ENCODE results near the gene LGALS4. TPM values are rescaled to one million over a fixed set of nuclear protein-coding genes. Genes with fewer than 3 reads are reported as not detected.
"Not testable (repeated sequence)": the region's sequence is repeated elsewhere in the genome, so short reads cannot be mapped to it uniquely, and the experiment has no call there.

The LGALS4 gene
- total and polyA plus RNA-seq, 5 donors from 2014 or later: 0.10 to 2.1 TPM; not detected in 3

DNA sequence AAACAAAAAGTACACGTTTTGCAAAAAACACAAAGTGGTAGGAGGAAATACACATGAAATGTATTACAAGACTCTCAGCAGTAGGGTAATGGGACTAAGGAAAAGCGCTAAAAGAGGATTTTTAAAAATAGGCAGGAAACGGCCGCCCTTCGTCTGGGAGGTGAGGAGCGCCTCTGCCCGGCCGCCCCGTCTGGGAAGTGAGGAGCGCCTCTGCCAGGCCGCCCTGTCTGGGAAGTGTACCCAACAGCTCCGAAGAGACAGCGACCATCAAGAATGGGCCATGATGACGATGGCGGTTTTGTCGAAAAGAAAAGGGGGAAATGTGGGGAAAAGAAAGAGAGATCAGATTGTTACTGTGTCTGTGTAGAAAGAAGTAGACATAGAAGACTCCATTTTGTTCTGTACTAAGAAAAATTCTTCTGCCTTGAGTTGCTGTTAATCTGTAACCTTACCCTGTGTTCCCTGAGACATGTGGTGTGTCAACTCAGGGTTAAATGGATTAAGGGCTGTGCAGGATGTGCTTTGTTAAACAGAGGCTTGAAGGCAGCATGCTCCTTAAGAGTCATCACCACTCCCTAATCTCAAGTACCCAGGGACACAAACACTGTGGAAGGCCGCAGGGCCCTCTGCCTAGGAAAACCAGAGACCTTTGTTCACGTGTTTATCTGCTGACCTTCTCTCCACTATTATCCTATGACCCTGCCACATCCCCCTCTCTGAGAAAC is 5.2 kb downstream of the LGALS4 start:
- H3K36me3 ChIP-seq (ENCODE audit: control insufficient read depth, insufficient read depth, low read length); DNase-seq; H3K9me3 Mint-ChIP-seq; H3K27ac ChIP-seq (ENCODE audit: insufficient read depth, low read length, poor library complexity, severe bottlenecking); H3K4me1 ChIP-seq (ENCODE audit: control insufficient read depth, insufficient read depth, low read length, poor library complexity, severe bottlenecking); H3K4me1 Mint-ChIP-seq; H3K9me3 ChIP-seq (ENCODE audit: control insufficient read depth in 2 of 2, low read length in 2 of 2); ATAC-seq (ENCODE audit: low read depth in 2 of 2); H3K4me3 ChIP-seq (ENCODE audit: low read depth, low read length); H3K4me3 Mint-ChIP-seq; H3K27me3 ChIP-seq (ENCODE audit: control insufficient read depth, insufficient read depth, low read length); H3K27me3 Mint-ChIP-seq: not testable (repeated sequence)
- Mint-ChIP-seq H3K27ac (peak overlapping the region in 2 of 3 donors; percentile 17 to 32), H3K36me3 (peaks cover 10% of the 10 kb centered on the region)

DNA sequence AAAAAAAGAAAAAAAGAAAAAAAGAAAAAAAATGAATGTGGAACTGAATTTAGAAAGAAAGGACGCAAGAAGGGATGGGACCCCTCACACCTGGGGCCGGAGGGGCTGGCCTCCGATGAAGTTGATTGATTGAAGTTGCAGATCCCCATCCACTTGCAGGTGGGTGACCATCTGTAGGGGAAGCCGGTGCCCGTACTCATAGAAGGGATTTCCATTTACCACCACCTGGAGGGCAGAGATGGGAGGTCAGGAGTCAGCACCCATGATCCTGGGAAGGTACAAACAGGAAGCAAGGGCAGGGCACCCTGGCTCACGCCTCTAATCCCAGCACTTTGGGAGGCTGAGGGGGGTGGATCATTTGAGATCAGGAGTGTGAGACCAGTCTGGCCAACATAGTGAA is 6.4 kb downstream of the LGALS4 start:
- DNase-seq (no peak), ATAC-seq (ENCODE audit: low read depth in 2 of 2) (no peak)
- H3K36me3 ChIP-seq (ENCODE audit: control insufficient read depth, insufficient read depth, low read length): no peaks in the 10 kb centered on the region
- Mint-ChIP-seq H3K27me3 (no peaks in the 10 kb centered on the region), H3K27ac (no peak overlapping the region), H3K9me3 (no peaks in the 10 kb centered on the region), H3K4me1 (peaks cover 0 to 9% (median 5%) of the 10 kb centered on the region in 4 donors), H3K36me3 (peaks cover 10% of the 10 kb centered on the region), H3K4me3 (no peak overlapping the region)
- H3K27ac ChIP-seq (ENCODE audit: insufficient read depth, low read length, poor library complexity, severe bottlenecking): no peak overlapping the region
- H3K4me1 ChIP-seq (ENCODE audit: control insufficient read depth, insufficient read depth, low read length, poor library complexity, severe bottlenecking): no peaks in the 10 kb centered on the region
- no peaks in the 10 kb centered on the region for H3K9me3 ChIP-seq (ENCODE audit: control insufficient read depth in 2 of 2, low read length in 2 of 2)
- no peaks in the 10 kb centered on the region for H3K27me3 ChIP-seq (ENCODE audit: control insufficient read depth, insufficient read depth, low read length)
- H3K4me3 ChIP-seq (ENCODE audit: low read depth, low read length): no peak overlapping the region

DNA sequence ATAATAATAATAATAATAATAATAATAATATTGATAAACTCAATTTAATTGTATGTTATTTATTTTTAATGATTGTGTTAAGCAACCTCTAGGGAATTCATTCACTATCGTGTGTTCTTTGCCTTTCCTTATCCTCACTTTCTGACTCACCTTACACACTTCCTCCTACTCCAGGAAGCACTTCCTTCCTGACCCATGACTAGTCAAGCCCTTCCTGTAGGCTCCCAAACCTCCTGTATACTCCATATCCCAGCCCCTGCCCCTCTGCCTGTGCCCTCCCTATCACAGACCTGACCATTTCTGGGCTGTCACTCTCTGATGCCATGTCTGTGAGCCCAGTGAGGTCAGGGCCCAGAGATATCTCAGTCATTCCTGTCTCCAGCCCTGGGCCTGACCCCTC is 7.6 kb downstream of the LGALS4 start:
- H3K27ac ChIP-seq (ENCODE audit: insufficient read depth, low read length, poor library complexity, severe bottlenecking): no peak overlapping the region
- no peak for DNase-seq
- no peak overlapping the region for H3K4me3 Mint-ChIP-seq
- H3K9me3 ChIP-seq (ENCODE audit: control insufficient read depth in 2 of 2, low read length in 2 of 2): no peaks in the 10 kb centered on the region
- H3K4me1 ChIP-seq (ENCODE audit: control insufficient read depth, insufficient read depth, low read length, poor library complexity, severe bottlenecking): no peaks in the 10 kb centered on the region
- H3K36me3 Mint-ChIP-seq: peaks cover 10% of the 10 kb centered on the region
- ATAC-seq (ENCODE audit: low read depth in 2 of 2): no peak
- H3K27me3 ChIP-seq (ENCODE audit: control insufficient read depth, insufficient read depth, low read length): no peaks in the 10 kb centered on the region
- no peaks in the 10 kb centered on the region for H3K27me3 Mint-ChIP-seq
- H3K4me1 Mint-ChIP-seq: peaks cover 0 to 9% (median 5%) of the 10 kb centered on the region in 4 donors
- no peaks in the 10 kb centered on the region for H3K36me3 ChIP-seq (ENCODE audit: control insufficient read depth, insufficient read depth, low read length)
- H3K4me3 ChIP-seq (ENCODE audit: low read depth, low read length): no peak overlapping the region
- H3K9me3 Mint-ChIP-seq: no peaks in the 10 kb centered on the region
- peak overlapping the region in 1 of 3 donors; percentile 8 for H3K27ac Mint-ChIP-seq

DNA sequence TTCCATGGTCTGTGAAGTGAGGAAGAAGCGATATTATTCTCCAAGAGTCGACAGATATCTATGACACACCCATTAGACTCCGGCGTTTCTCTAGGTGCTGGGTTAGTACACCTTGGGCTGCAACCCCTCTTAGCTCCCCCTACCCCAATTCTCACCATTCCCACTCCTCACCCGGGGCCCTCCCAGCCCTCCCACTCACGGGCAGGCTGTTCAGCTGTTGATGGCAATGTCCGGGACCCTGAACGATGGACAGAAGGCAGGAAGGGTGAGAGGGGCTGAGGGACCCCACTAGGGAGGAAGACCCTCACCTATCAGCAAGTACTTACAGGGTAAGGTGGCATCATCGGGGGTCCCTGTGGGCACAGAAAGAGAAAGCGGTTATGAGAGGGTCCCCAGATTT is 9.2 kb downstream of the LGALS4 start:
- Histone ChIP-seq H3K36me3 (ENCODE audit: control insufficient read depth, insufficient read depth, low read length) (no peaks in the 10 kb centered on the region), H3K9me3 (ENCODE audit: control insufficient read depth in 2 of 2, low read length in 2 of 2) (no peaks in the 10 kb centered on the region), H3K4me1 (ENCODE audit: control insufficient read depth, insufficient read depth, low read length, poor library complexity, severe bottlenecking) (no peaks in the 10 kb centered on the region), H3K27ac (ENCODE audit: insufficient read depth, low read length, poor library complexity, severe bottlenecking) (no peak overlapping the region), H3K4me3 (ENCODE audit: low read depth, low read length) (no peak overlapping the region), H3K27me3 (ENCODE audit: control insufficient read depth, insufficient read depth, low read length) (no peaks in the 10 kb centered on the region)
- H3K9me3 Mint-ChIP-seq: no peaks in the 10 kb centered on the region
- peaks cover 5% of the 10 kb centered on the region for H3K36me3 Mint-ChIP-seq
- H3K27ac Mint-ChIP-seq: no peak overlapping the region
- no peak for DNase-seq
- peaks cover 0 to 9% (median 5%) of the 10 kb centered on the region in 4 donors for H3K4me1 Mint-ChIP-seq
- no peak overlapping the region for H3K4me3 Mint-ChIP-seq
- H3K27me3 Mint-ChIP-seq: no peaks in the 10 kb centered on the region
- no peak for ATAC-seq (ENCODE audit: low read depth in 2 of 2)

DNA sequence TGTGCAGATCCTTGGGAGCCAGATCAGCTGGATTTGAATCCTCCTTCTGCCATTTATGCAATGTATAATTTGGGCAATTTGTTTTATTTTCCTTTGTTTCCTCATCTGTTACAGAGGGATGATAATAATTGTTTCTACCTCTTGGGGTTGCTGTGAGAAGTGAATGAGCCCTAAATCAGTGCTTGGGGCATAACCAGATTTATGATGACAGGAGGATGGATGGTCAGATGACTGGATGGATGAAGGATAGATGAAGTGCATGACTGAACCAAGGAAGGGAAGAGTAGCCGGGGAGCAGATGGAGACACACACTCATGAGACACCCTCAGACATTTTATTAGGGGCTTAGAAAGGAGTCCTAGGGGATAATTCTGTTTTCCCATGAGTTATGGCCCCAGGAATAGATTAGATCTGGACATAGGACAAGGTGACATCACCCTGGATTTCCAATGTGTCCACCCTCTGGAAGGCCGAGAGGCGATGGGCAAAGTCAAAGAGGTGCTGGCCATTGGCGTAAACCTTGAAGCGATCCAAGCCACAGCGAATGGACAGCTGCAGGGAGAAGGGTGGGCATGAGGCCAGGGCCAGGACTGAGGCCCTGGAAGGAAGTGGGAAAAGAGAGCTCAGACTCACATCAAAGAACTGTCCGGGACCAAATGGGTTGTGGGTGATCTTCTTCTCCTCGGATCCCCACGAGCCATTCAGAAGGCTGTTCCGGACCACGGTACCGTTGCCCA is 11.2 kb downstream of the LGALS4 start:
- Mint-ChIP-seq H3K36me3 (no peaks in the 10 kb centered on the region), H3K27ac (no peak overlapping the region)

DNA sequence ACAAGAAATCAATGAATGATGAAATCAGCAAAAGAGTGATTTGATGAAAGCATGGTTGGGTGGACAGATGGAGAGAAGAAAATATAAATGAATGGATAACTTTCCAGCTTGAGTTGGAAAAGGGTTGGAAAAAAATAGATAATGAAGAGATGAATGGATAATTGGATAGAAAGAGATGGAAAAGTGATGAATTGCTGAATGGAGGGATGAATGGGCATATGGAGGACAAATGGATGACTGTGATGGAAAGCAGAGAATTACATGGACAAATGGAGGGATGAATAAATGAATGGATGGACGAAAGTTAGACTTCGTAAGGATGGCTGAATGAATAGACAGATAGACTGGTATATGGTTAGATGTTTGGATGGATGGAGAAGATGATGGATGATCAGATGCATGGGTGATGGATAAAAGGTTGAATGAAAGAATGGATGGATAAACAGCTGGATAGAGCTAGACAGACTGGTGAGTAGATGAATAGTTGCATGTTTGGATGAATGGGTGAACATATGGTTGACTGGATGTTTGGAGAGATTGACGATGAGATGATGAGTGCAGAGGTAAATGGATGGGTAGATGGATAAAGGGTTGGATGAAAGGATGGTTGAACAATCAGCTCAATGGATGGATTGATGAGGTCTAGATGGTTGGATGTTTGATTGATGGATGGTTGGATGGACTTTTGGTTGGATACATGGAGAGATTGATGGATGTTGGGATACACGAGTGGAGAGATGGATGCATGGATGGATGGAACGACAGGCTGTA is 12.0 kb downstream of the LGALS4 start:
- Histone ChIP-seq H3K4me3 (ENCODE audit: low read depth, low read length) (no peak overlapping the region), H3K36me3 (ENCODE audit: control insufficient read depth, insufficient read depth, low read length) (no peaks in the 10 kb centered on the region), H3K27ac (ENCODE audit: insufficient read depth, low read length, poor library complexity, severe bottlenecking) (no peak overlapping the region), H3K4me1 (ENCODE audit: control insufficient read depth, insufficient read depth, low read length, poor library complexity, severe bottlenecking) (no peaks in the 10 kb centered on the region), H3K9me3 (ENCODE audit: control insufficient read depth in 2 of 2, low read length in 2 of 2) (no peaks in the 10 kb centered on the region), H3K27me3 (ENCODE audit: control insufficient read depth, insufficient read depth, low read length) (no peaks in the 10 kb centered on the region)
- peaks cover 0 to 9% (median 5%) of the 10 kb centered on the region in 4 donors for H3K4me1 Mint-ChIP-seq
- H3K27ac Mint-ChIP-seq: no peak overlapping the region
- no peak overlapping the region for H3K4me3 Mint-ChIP-seq
- no peak for DNase-seq
- no peaks in the 10 kb centered on the region for H3K27me3 Mint-ChIP-seq
- ATAC-seq (ENCODE audit: low read depth in 2 of 2): no peak
- peaks cover 0 to 2% (median 0%) of the 10 kb centered on the region in 7 donors for H3K9me3 Mint-ChIP-seq
- H3K36me3 Mint-ChIP-seq: no peaks in the 10 kb centered on the region

More for the DNA sequence above, 11.2 kb downstream of the LGALS4 start:
- Histone ChIP-seq H3K27ac (ENCODE audit: insufficient read depth, low read length, poor library complexity, severe bottlenecking) (no peak overlapping the region), H3K36me3 (ENCODE audit: control insufficient read depth, insufficient read depth, low read length) (no peaks in the 10 kb centered on the region), H3K27me3 (ENCODE audit: control insufficient read depth, insufficient read depth, low read length) (no peaks in the 10 kb centered on the region), H3K9me3 (ENCODE audit: control insufficient read depth in 2 of 2, low read length in 2 of 2) (no peaks in the 10 kb centered on the region), H3K4me3 (ENCODE audit: low read depth, low read length) (no peak overlapping the region), H3K4me1 (ENCODE audit: control insufficient read depth, insufficient read depth, low read length, poor library complexity, severe bottlenecking) (no peaks in the 10 kb centered on the region)
- Mint-ChIP-seq H3K27me3 (no peaks in the 10 kb centered on the region), H3K4me3 (no peak overlapping the region), H3K4me1 (peaks cover 0 to 9% (median 5%) of the 10 kb centered on the region in 4 donors), H3K9me3 (peaks cover 0 to under 1% (median 0%) of the 10 kb centered on the region in 7 donors)
- DNase-seq (no peak), ATAC-seq (ENCODE audit: low read depth in 2 of 2) (no peak)

DNA sequence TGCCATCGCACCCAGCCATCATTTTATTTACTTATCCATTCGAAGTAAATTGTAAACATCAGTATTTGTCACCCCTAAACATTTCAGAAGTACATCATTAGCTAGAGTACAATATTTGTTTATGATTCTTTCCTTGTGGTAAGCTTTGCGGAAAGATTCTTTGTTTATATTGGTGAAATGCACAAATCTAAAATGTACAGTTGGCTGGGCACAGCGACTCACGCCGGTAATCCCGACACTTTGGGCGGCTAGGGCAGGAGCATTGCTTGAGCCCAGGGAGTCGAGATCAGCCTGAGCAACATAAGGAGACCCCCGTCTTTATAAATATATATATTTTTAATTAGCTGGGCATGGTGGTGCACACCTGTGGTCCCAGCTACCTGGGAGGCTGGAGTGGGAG is 13.6 kb downstream of the LGALS4 start:
- Histone ChIP-seq H3K27ac (ENCODE audit: insufficient read depth, low read length, poor library complexity, severe bottlenecking) (no peak overlapping the region), H3K4me3 (ENCODE audit: low read depth, low read length) (no peak overlapping the region), H3K36me3 (ENCODE audit: control insufficient read depth, insufficient read depth, low read length) (no peaks in the 10 kb centered on the region), H3K9me3 (ENCODE audit: control insufficient read depth in 2 of 2, low read length in 2 of 2) (no peaks in the 10 kb centered on the region), H3K4me1 (ENCODE audit: control insufficient read depth, insufficient read depth, low read length, poor library complexity, severe bottlenecking) (no peaks in the 10 kb centered on the region), H3K27me3 (ENCODE audit: control insufficient read depth, insufficient read depth, low read length) (no peaks in the 10 kb centered on the region)
- DNase-seq (no peak), ATAC-seq (ENCODE audit: low read depth in 2 of 2) (no peak)
- Mint-ChIP-seq H3K4me1 (no peaks in the 10 kb centered on the region), H3K9me3 (peaks cover 0 to 2% (median 0%) of the 10 kb centered on the region in 7 donors), H3K27me3 (no peaks in the 10 kb centered on the region), H3K36me3 (no peaks in the 10 kb centered on the region), H3K4me3 (no peak overlapping the region), H3K27ac (no peak overlapping the region)
